Esophagus muscularis mucosa (tissue), 4 donors: Measurements from ENCODE around the gene PPFIA3. TPM values are rescaled to one million over a fixed set of nuclear protein-coding genes. Genes with fewer than 3 reads are reported as not detected.

Source experiments
- DNase-seq: peaks from one replicate; pipeline ENCODE4 v3.0.0-alpha.2; 2017; ENCODE audit errors: extremely low spot score
- H3K27ac ChIP-seq, 4 donors: fragments of 200-600 bp; sonication (generic); replicated peaks in 1 of 4; 1 replicate in 3 of 4; 2 replicates in 1 of 4; pipeline ENCODE4 v1.5.1; 2016 to 2019; ENCODE audit warnings: mild to moderate bottlenecking in 1 of 4
- H3K27me3 ChIP-seq, 4 donors: fragments of 200-600 bp; sonication (generic); one replicate each; pipeline versions ENCODE4 v1.5.1 to v1.6.0; 2016 to 2019
- H3K36me3 ChIP-seq, 4 donors: fragments of 200-600 bp; sonication (generic); one replicate each; pipeline ENCODE4 v1.5.1; 2016 to 2019
- H3K4me1 ChIP-seq, 4 donors: fragments of 200-600 bp; sonication (generic); one replicate each; pipeline ENCODE4 v1.5.1; 2016 to 2019
- H3K4me3 ChIP-seq, 4 donors: fragments of 200-600 bp; sonication (generic); 1 replicate in 2 of 4; 2 replicates in 2 of 4; pipeline ENCODE4 v1.5.1; 2016 to 2019; ENCODE audit warnings: mild to moderate bottlenecking in 4 of 4, moderate library complexity in 1 of 4
- H3K9me3 ChIP-seq, 4 donors: fragments of 200-600 bp; sonication (generic); 1 replicate in 3 of 4; 2 replicates in 1 of 4; pipeline ENCODE4 v1.5.1; 2016 to 2019
- CTCF ChIP-seq, 3 experiments: fragments of 200-600 bp in 2 of 3; fragments of 450-650 bp in 1 of 3; sonication (generic) in 2 of 3; IDR thresholded peaks; one replicate each; pipeline ENCODE4 v1.5.1; 2017 to 2019; ENCODE audit warnings: antibody characterized with exemption in 3 of 3, mild to moderate bottlenecking in 2 of 3, moderate library complexity in 1 of 3
- EP300 ChIP-seq: sonication (generic); formaldehyde crosslinking; IDR thresholded peaks from one replicate; pipeline ENCODE4 v1.6.1; 2017; ENCODE audit warnings: antibody characterized with exemption
- POLR2A ChIP-seq: fragments of 450-650 bp; IDR thresholded peaks from one replicate; pipeline ENCODE4 v1.6.1; 2017; ENCODE audit warnings: antibody characterized with exemption, moderate library complexity, mild to moderate bottlenecking, low read depth
- POLR2AphosphoS5 ChIP-seq, 2 donors: sonication (generic); formaldehyde crosslinking; IDR thresholded peaks; one replicate each; pipeline ENCODE4 v1.6.1; 2017; ENCODE audit warnings: antibody characterized with exemption in 2 of 2
- WGBS: methylation state at CpG from one replicate; pipeline ENCODE4 v1.1.5; 2018; 5-methylcytosine and 5-hydroxymethylcytosine counted together
- intact Hi-C: fragments of 100-400 bp; cut with DNase I; formaldehyde crosslinking; loops from one replicate; pipeline ENCODE4 v1.15.1; 2023
- total RNA-seq, 4 donors: library from RNA; depleted of rRNA; stranded (reverse); fragments of >200 nt; gene quantifications; one replicate each; pipeline versions ENCODE4 v1.1.0 to v1.2.1, GENCODE V29; 2016

PPFIA3 gene
- total RNA-seq, 4 donors from 2014 or later = 3.3 to 8.4 (median 5.3) TPM

GRCh38 chr19:49111218-49111998, 7.9 kb upstream of the PPFIA3 start:
- peaks cover 23 to 44% (median 28%) of the 10 kb centered on the region in 4 donors for H3K4me1 ChIP-seq
- no peak for DNase-seq
- no peak for TF ChIP-seq POLR2AphosphoS5 (IDR thresholded peaks at IDR 0.05)
- TF ChIP-seq POLR2A = no peak
- TF ChIP-seq CTCF (IDR thresholded peaks at IDR 0.05) = no peak
- TF ChIP-seq EP300 = no peak
- H3K27me3 ChIP-seq = no peaks in the 10 kb centered on the region
- intact Hi-C loops = loop anchor here (5.0 kb wide), 1 partner anchor 36 kb away; no protein-coding TSS in a partner anchor
- no peaks in the 10 kb centered on the region for H3K9me3 ChIP-seq
- H3K27ac ChIP-seq = no peak overlapping the region
- H3K36me3 ChIP-seq = peaks cover 23 to 32% (median 30%) of the 10 kb centered on the region in 4 donors
- WGBS = 84% methylated on average over 11 of the region's 11 CpGs
- H3K4me3 ChIP-seq = no peak overlapping the region

- peaks cover 34 to 55% (median 44%) of the 10 kb centered on the region in 4 donors for H3K4me1 ChIP-seq
- WGBS = 2% methylated on average over 40 of the region's 66 CpGs
- intact Hi-C loops = loop anchor here (5.0 kb wide), 1 partner anchor 33 kb away; no protein-coding TSS in a partner anchor
Observed at GRCh38 chr19:49113762-49114629, 5.3 kb upstream of the PPFIA3 start, which contains the start of gene LIN7B. Gene LIN7B, plus strand, starts transcription at chr19:49114370. Its CDS starts 35 bp downstream, at chr19:49114405.

GRCh38 chr19:49114630-49115363, 4.5 kb upstream of the PPFIA3 start:
- WGBS = 21% methylated on average over 28 of the region's 68 CpGs
- DNase-seq = no peak
- H3K4me1 ChIP-seq = peaks cover 40 to 63% (median 50%) of the 10 kb centered on the region in 4 donors
- no peak for TF ChIP-seq POLR2A
- TF ChIP-seq CTCF (IDR thresholded peaks at IDR 0.05) = no peak
- TF ChIP-seq EP300 = no peak
- TF ChIP-seq POLR2AphosphoS5 (IDR thresholded peaks at IDR 0.05) = peak; percentile 44 to 45
- peak overlapping the region; percentile 84 to 91 (median 90) for H3K27ac ChIP-seq
- intact Hi-C loops = loop anchor here (5.0 kb wide), 1 partner anchor 33 kb away; no protein-coding TSS in a partner anchor
- peaks cover 0 to 4% (median 0%) of the 10 kb centered on the region in 4 donors for H3K36me3 ChIP-seq
- H3K27me3 ChIP-seq = no peaks in the 10 kb centered on the region
- peak overlapping the region; percentile 89 to 97 (median 93) for H3K4me3 ChIP-seq
- no peaks in the 10 kb centered on the region for H3K9me3 ChIP-seq

More at GRCh38 chr19:49113762-49114629, 5.3 kb upstream of the PPFIA3 start, which contains the start of gene LIN7B:
- TF ChIP-seq EP300 (no peak), POLR2A (no peak), CTCF (IDR thresholded peaks at IDR 0.05) (peak; percentile 45 to 70 (median 67)), POLR2AphosphoS5 (IDR thresholded peaks at IDR 0.05) (no peak)
- H3K27me3 ChIP-seq = no peaks in the 10 kb centered on the region
- H3K36me3 ChIP-seq = peaks cover 3 to 6% (median 5%) of the 10 kb centered on the region in 4 donors
- H3K27ac ChIP-seq = peak within 1 kb of the TSS; percentile 84 to 91 (median 90)
- peak within 1 kb of the TSS; percentile 89 to 97 (median 93) for H3K4me3 ChIP-seq
- DNase-seq = no peak
- no peaks in the 10 kb centered on the region for H3K9me3 ChIP-seq

- intact Hi-C loops = no loop called here
- no peak for TF ChIP-seq POLR2A
- TF ChIP-seq EP300 = no peak
- TF ChIP-seq CTCF (IDR thresholded peaks at IDR 0.05) = no peak
- TF ChIP-seq POLR2AphosphoS5 (IDR thresholded peaks at IDR 0.05) = no peak
Observed at GRCh38 chr19:49116544-49116943, 2.8 kb upstream of the PPFIA3 start.

More at GRCh38 chr19:49116544-49116943, 2.8 kb upstream of the PPFIA3 start:
- H3K4me3 ChIP-seq = no peak overlapping the region
- no peak for DNase-seq
- H3K27me3 ChIP-seq = no peaks in the 10 kb centered on the region
- 57% methylated on average over 1 of the region's 1 CpG for WGBS
- H3K4me1 ChIP-seq = peaks cover 35 to 57% (median 47%) of the 10 kb centered on the region in 4 donors
- H3K9me3 ChIP-seq = no peaks in the 10 kb centered on the region
- H3K27ac ChIP-seq = peak overlapping the region in 1 of 4 donors; percentile 1
- peaks cover 0 to 4% (median 0%) of the 10 kb centered on the region in 4 donors for H3K36me3 ChIP-seq
